Lower leg skin (tissue), 3 donors: ENCODE results near the gene WASHC2A.
"Not testable (repeated sequence)": the region's sequence is repeated elsewhere in the genome, so short reads cannot be mapped to it uniquely, and the experiment has no call there.

ENCODE experiments used
- POLR2A ChIP-seq, 2 donors: fragments of 450-650 bp; IDR thresholded peaks; one replicate each; pipeline ENCODE4 v1.6.1; 2016 to 2017; ENCODE audit warnings: antibody characterized with exemption in 2 of 2, mild to moderate bottlenecking in 1 of 2, moderate library complexity in 1 of 2
- TF ChIP-seq, protein P1 (sequence below), 3 donors: fragments of 450-650 bp; IDR thresholded peaks; one replicate each; pipeline ENCODE4 v1.5.1; 2016; ENCODE audit warnings: antibody characterized with exemption in 3 of 3, mild to moderate bottlenecking in 3 of 3, moderate library complexity in 2 of 3

DNA sequence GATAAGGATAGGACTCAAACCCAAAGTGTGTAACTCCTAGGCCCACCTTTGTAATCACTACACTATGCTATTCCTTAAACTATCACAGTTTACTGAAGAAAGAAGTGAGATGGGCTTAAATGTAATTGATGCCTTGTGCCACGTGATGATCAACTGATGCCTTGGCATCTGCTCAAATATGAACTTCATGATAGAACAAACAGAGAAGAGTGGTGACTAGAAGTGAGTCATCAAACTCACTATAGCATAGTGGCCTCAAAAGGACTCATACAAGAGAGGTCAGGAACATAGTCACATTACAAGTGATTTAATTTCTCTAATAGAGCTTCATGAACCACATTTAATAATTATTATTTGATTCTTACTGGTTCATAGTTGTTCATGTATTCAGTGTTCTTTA is 101.8 kb downstream of the WASHC2A start:
- TF ChIP-seq, protein P1, sequence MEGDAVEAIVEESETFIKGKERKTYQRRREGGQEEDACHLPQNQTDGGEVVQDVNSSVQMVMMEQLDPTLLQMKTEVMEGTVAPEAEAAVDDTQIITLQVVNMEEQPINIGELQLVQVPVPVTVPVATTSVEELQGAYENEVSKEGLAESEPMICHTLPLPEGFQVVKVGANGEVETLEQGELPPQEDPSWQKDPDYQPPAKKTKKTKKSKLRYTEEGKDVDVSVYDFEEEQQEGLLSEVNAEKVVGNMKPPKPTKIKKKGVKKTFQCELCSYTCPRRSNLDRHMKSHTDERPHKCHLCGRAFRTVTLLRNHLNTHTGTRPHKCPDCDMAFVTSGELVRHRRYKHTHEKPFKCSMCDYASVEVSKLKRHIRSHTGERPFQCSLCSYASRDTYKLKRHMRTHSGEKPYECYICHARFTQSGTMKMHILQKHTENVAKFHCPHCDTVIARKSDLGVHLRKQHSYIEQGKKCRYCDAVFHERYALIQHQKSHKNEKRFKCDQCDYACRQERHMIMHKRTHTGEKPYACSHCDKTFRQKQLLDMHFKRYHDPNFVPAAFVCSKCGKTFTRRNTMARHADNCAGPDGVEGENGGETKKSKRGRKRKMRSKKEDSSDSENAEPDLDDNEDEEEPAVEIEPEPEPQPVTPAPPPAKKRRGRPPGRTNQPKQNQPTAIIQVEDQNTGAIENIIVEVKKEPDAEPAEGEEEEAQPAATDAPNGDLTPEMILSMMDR (IDR thresholded peaks at IDR 0.05), result not testable (repeated sequence)
- TF ChIP-seq POLR2A (IDR thresholded peaks at IDR 0.05), result not testable (repeated sequence)
